Esophagus mucosa (tissue), 1 donor: ENCODE measurements around the gene PTN. TPM values are rescaled to one million over a fixed set of nuclear protein-coding genes. Genes with fewer than 3 reads are reported as not detected.
"Not testable (repeated sequence)": the region's sequence is repeated elsewhere in the genome, so short reads cannot be mapped to it uniquely, and the experiment has no call there.

Source experiments
- ATAC-seq: fragments of 200-7000 bp; cut with Tn5 transposase; one replicate; pipeline ENCODE4 v1.9.1; 2020
- total RNA-seq: library from RNA; stranded (reverse); gene quantifications from one replicate; pipeline ENCODE4 v1.2.4, GENCODE V29; 2023
- donor health status: DM: yes; HTN: yes; CAD: no.

The PTN gene
- total RNA-seq, 1 donor from 2014 or later: 28.6 TPM

- no peak for ATAC-seq
These were observed 80.9 kb downstream of the PTN start for GRCh38 chr7:137262599-137262998.

GRCh38 chr7:137258552-137258951, 85.0 kb downstream of the PTN start:
- no peak for ATAC-seq

GRCh38 chr7:137254766-137255165, 88.8 kb downstream of the PTN start:
- ATAC-seq: no peak

- ATAC-seq: no peak
These were observed 97.6 kb downstream of the PTN start for GRCh38 chr7:137245890-137246289.

GRCh38 chr7:137245186-137245585, 98.3 kb downstream of the PTN start:
- no peak for ATAC-seq

- no peak for ATAC-seq
These were observed 99.8 kb downstream of the PTN start for GRCh38 chr7:137243741-137244140.

GRCh38 chr7:137242616-137243015, 100.9 kb downstream of the PTN start:
- no peak for ATAC-seq

GRCh38 chr7:137241655-137242360, 101.7 kb downstream of the PTN start:
- no peak for ATAC-seq

- not testable (repeated sequence) for ATAC-seq
These were observed 104.3 kb downstream of the PTN start for GRCh38 chr7:137239186-137239585.

- no peak for ATAC-seq
These were observed 108.1 kb downstream of the PTN start for GRCh38 chr7:137235434-137235833.

- ATAC-seq: no peak
These were observed 112.4 kb downstream of the PTN start for GRCh38 chr7:137231167-137231566.

- ATAC-seq: no peak
These were observed 122.1 kb downstream of the PTN start for GRCh38 chr7:137221467-137221866.

- ATAC-seq: no peak
These were observed 129.8 kb downstream of the PTN start for GRCh38 chr7:137213744-137214143.

GRCh38 chr7:137209151-137209817, 134.2 kb downstream of the PTN start:
- peak; percentile 59 for ATAC-seq

GRCh38 chr7:137206770-137207169, 136.8 kb downstream of the PTN start:
- no peak for ATAC-seq

- no peak for ATAC-seq
These were observed 139.3 kb downstream of the PTN start for GRCh38 chr7:137204246-137204645.

GRCh38 chr7:137203351-137203750, 140.2 kb downstream of the PTN start:
- no peak for ATAC-seq

- peak; percentile 93 for ATAC-seq
These were observed 146.9 kb downstream of the PTN start for GRCh38 chr7:137196648-137197047.

- ATAC-seq: peak; percentile 11
These were observed 147.5 kb downstream of the PTN start for GRCh38 chr7:137195996-137196395.

- not testable (repeated sequence) for ATAC-seq
These were observed 161.9 kb downstream of the PTN start for GRCh38 chr7:137181619-137182018.
